Body of pancreas (tissue), 4 donors: ENCODE data around the gene NDUFA13. TPM values are rescaled to one million over a fixed set of nuclear protein-coding genes. Genes with fewer than 3 reads are reported as not detected.

Experiments
- ATAC-seq: fragments of 150-250 bp; one replicate; pipeline ENCODE4 v1.9.1; 2016
- DNase-seq, 4 donors: peaks; one replicate each; pipeline ENCODE4 v3.0.0-alpha.2; 2019
- H3K27ac ChIP-seq, 4 donors: fragments of 200-600 bp; sonication (generic); 1 replicate in 3 of 4; 2 replicates in 1 of 4; pipeline versions ENCODE4 v1.5.1 to v1.6.1; 2016 to 2019; ENCODE audit warnings: mild to moderate bottlenecking in 1 of 4, mixed read lengths in 1 of 4, moderate library complexity in 1 of 4
- H3K27me3 ChIP-seq, 2 donors: fragments of 200-600 bp; sonication (generic); one replicate each; pipeline ENCODE4 v1.6.0; 2016; ENCODE audit warnings: mild to moderate bottlenecking in 1 of 2
- H3K36me3 ChIP-seq, 2 donors: fragments of 200-600 bp; sonication (generic); replicated peaks in 1 of 2; 2 replicates each; pipeline ENCODE4 v1.5.1; 2016; ENCODE audit warnings: low read depth in 2 of 2; ENCODE audit not compliant: insufficient read depth in 1 of 2
- H3K4me1 ChIP-seq: fragments of 200-600 bp; sonication (generic); one replicate; pipeline ENCODE4 v1.6.0; 2016
- H3K4me3 ChIP-seq, 2 donors: fragments of 200-600 bp; sonication (generic); 1 replicate in 1 of 2; 2 replicates in 1 of 2; pipeline ENCODE4 v1.5.1; 2016 to 2019
- H3K9me3 ChIP-seq, 3 donors: fragments of 200-600 bp; sonication (generic); 1 replicate in 2 of 3; 2 replicates in 1 of 3; pipeline ENCODE4 v1.5.1; 2016
- POLR2A ChIP-seq, 3 donors: fragments of 450-650 bp; IDR thresholded peaks; one replicate each; pipeline ENCODE4 v1.6.1; 2016; ENCODE audit warnings: antibody characterized with exemption in 3 of 3, mild to moderate bottlenecking in 2 of 3
- WGBS, 2 donors: methylation state at CpG; one replicate each; pipeline ENCODE4 v1.1.5; 2017; 5-methylcytosine and 5-hydroxymethylcytosine counted together
- intact Hi-C: fragments of 100-400 bp; cut with DNase I; formaldehyde crosslinking; loops from one replicate; pipeline ENCODE4 v1.15.1; 2023
- total RNA-seq, 2 donors: library from RNA; depleted of rRNA; stranded (reverse); fragments of >200 nt; gene quantifications; one replicate each; pipeline ENCODE4 v1.1.0, GENCODE V29; 2016
- TF ChIP-seq, protein P1 (sequence below), 7 experiments: fragments of 450-650 bp in 4 of 7; fragments of 200-600 bp in 3 of 7; sonication (generic) in 3 of 7; IDR thresholded peaks; one replicate each; pipeline ENCODE4 v1.5.1; 2016 to 2019; ENCODE audit warnings: antibody characterized with exemption in 7 of 7

The NDUFA13 gene
- total RNA-seq, 2 donors from 2014 or later = 32.0 to 38.4 TPM

DNA sequence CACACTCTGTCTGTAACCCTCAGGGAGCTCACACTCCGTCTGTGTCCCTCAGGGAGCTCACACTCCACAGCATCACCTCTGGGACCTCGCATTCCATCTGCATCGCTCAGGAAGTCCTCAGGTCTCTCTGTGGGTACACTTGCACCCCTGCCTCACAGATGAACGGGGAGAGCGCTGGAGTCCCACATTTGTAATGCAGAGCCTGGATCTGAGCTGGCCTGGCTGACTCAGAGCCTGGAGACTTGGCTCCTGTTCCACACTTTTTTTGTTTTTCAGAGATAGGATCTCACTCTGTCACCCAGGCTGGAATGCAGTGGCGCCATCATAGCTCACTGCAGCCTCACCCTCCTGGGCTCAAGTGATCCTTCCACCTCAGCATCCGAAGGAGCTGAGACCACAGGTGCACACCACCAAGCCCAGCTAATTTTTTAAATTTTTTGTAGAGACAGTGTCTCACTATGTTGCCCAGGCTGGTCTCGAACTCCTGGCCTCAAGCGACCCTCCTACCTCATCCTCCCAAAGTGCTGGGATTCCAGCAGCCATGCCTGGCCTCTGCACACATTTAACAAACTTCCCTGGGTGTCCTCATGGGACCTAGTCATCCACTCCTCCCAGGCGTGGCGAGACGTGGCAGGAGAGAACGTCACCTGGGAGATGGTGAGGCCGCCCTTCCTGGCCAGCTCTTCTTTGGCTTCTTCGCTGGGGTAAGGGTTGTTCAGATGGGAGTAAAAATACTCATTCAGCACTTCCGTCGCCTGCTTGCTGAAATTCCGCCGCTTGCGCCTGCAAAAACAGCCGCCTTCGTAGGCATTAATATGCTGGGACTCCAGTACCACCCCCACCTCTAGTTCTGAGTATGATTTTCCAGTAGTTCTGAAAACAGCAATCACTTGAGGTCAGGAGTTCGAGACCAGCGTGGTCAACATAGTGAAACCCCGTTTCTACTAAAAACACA lies 53.1 kb downstream of the NDUFA13 start:
- no peaks in the 10 kb centered on the region for H3K27me3 ChIP-seq
- H3K4me3 ChIP-seq = no peak overlapping the region
- no peak for DNase-seq
- no peaks in the 10 kb centered on the region for H3K36me3 ChIP-seq
- WGBS, 2 donors = 82 to 88% methylated on average over 25 of the region's 25 CpGs
- no peaks in the 10 kb centered on the region for H3K9me3 ChIP-seq
- H3K27ac ChIP-seq = no peak overlapping the region
- intact Hi-C loops = no loop called here
- TF ChIP-seq, protein P1, sequence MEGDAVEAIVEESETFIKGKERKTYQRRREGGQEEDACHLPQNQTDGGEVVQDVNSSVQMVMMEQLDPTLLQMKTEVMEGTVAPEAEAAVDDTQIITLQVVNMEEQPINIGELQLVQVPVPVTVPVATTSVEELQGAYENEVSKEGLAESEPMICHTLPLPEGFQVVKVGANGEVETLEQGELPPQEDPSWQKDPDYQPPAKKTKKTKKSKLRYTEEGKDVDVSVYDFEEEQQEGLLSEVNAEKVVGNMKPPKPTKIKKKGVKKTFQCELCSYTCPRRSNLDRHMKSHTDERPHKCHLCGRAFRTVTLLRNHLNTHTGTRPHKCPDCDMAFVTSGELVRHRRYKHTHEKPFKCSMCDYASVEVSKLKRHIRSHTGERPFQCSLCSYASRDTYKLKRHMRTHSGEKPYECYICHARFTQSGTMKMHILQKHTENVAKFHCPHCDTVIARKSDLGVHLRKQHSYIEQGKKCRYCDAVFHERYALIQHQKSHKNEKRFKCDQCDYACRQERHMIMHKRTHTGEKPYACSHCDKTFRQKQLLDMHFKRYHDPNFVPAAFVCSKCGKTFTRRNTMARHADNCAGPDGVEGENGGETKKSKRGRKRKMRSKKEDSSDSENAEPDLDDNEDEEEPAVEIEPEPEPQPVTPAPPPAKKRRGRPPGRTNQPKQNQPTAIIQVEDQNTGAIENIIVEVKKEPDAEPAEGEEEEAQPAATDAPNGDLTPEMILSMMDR (IDR thresholded peaks at IDR 0.05) = no peak
- TF ChIP-seq POLR2A (IDR thresholded peaks at IDR 0.05) = no peak
- no peak for ATAC-seq
- H3K4me1 ChIP-seq = no peaks in the 10 kb centered on the region

DNA sequence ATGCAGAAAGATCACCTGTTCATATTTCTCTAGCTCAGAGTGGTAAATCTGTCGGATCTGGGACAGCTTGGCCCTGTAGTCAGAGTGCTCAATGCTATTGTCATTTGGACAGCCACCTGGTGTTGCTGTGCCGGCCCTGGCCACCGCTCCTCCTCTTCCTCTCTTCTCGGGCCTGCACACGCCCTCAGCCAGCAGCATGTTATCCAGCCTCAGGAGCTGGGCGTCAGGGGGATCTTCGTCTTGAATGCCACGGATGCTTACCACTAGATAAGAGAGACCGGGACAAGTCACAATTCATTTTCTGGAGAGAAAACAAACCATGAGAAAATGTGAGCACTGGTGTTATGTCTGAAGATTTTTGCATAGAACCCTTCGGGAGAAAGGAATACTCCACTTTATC lies 54.5 kb downstream of the NDUFA13 start:
- Histone ChIP-seq H3K27me3 (no peaks in the 10 kb centered on the region), H3K9me3 (no peaks in the 10 kb centered on the region), H3K4me1 (no peaks in the 10 kb centered on the region), H3K36me3 (no peaks in the 10 kb centered on the region), H3K4me3 (no peak overlapping the region), H3K27ac (no peak overlapping the region)
- TF ChIP-seq POLR2A (IDR thresholded peaks at IDR 0.05) = no peak
- TF ChIP-seq, protein P1 (IDR thresholded peaks at IDR 0.05) = no peak
- WGBS, 2 donors = 65 to 76% methylated on average over 10 of the region's 10 CpGs
- intact Hi-C loops = no loop called here
- no peak for ATAC-seq
- DNase-seq = no peak

DNA sequence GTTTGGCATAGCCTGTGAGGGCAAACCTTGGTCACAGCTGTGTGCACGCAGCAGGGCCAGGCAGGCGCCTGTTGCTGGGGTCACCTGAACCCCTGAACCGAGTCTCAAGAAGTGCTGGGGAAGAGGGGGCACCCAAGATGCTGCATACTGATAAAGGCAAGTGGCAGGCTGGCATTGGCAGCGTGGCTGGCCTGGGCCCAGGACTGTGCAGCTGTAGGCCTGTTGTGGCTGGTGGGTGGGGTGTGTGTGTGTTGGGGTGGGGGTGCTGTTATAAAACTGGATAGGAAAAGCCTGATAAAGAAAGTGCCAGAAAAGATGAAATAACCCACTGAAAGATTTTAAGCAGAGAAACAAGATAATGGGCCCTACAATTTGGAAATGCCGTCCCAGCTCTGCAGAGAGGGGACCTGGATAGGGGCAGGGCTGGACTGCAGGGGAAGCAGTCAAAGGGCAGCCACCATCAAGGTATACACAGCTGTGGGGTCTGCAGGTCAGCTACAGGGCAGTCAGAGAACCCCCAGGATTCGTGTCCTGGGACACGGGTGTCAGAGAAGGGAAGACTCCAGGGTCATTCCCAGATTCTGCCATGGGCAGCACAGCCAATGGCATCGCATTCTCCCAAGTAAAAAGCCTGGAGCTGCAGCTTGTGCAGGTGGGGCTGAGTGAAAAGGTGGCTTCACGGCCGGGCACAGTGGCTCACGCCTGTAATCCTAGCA lies 55.2 kb downstream of the NDUFA13 start:
- ATAC-seq (no peak), DNase-seq (no peak)
- 69 to 83% methylated on average over 4 to 11 of the region's 11 CpGs for WGBS, 2 donors
- intact Hi-C loops = no loop called here
- no peaks in the 10 kb centered on the region for H3K36me3 ChIP-seq
- no peak overlapping the region for H3K4me3 ChIP-seq
- no peak for TF ChIP-seq POLR2A (IDR thresholded peaks at IDR 0.05)
- TF ChIP-seq, protein P1 (IDR thresholded peaks at IDR 0.05) = no peak
- no peak overlapping the region for H3K27ac ChIP-seq
- H3K27me3 ChIP-seq = no peaks in the 10 kb centered on the region
- H3K9me3 ChIP-seq = no peaks in the 10 kb centered on the region
- no peaks in the 10 kb centered on the region for H3K4me1 ChIP-seq

DNA sequence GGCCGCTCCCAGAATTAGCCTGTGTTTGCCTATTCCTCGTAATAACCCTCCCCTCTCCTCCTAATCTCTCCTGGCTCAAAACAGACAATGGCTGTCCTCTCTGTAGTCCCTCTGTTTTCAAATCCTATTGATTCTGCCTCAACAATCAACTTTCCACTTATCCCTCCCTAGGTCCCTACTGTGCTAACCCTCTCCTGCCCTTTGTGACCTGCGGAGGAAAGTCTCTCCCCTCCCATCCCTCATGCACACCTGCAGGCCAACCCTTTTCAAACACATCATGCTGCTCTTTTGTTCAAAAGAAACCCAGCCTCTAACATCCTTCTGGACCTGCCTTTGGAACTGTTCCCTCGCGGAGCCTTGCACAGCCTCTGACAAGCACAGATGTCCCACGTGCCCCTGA lies 59.4 kb downstream of the NDUFA13 start:
- intact Hi-C loops = no loop called here
- no peaks in the 10 kb centered on the region for H3K36me3 ChIP-seq
- no peak overlapping the region for H3K27ac ChIP-seq
- DNase-seq (no peak), ATAC-seq (no peak)
- no peaks in the 10 kb centered on the region for H3K9me3 ChIP-seq
- H3K4me1 ChIP-seq = no peaks in the 10 kb centered on the region
- no peak overlapping the region for H3K4me3 ChIP-seq
- 59 to 73% methylated on average over 6 of the region's 6 CpGs for WGBS, 2 donors
- no peak for TF ChIP-seq POLR2A (IDR thresholded peaks at IDR 0.05)
- TF ChIP-seq, protein P1 (IDR thresholded peaks at IDR 0.05) = no peak
- H3K27me3 ChIP-seq = no peaks in the 10 kb centered on the region

Other genes starting within 250 kb of the NDUFA13 start
- gene TM6SF2, start 242.9 kb upstream of the NDUFA13 start, total RNA-seq = not detected
- gene SUGP1, start 195.7 kb upstream of the NDUFA13 start, total RNA-seq = 10 to 100 TPM; 13.5 to 16.3 TPM
- 10 to 100 TPM; 38.9 to 57.4 TPM for gene MAU2, start 195.4 kb upstream of the NDUFA13 start, total RNA-seq
- 10 to 100 TPM; 30.0 to 35.8 TPM for gene GATAD2A, start 110.5 kb upstream of the NDUFA13 start, total RNA-seq
- gene TSSK6, start 677 bp upstream of the NDUFA13 start, total RNA-seq = 1 to 10 TPM; 2.1 to 2.6 TPM
- 10 to 100 TPM in 1 of 2 donors, 1 to 10 TPM in 1; 2.6 to 11.2 TPM for gene YJEFN3, start 12.7 kb downstream of the NDUFA13 start, total RNA-seq
- under 1 TPM in 1 of 2 donors, not detected in 1; 0.66 TPM for gene CILP2, start 22.0 kb downstream of the NDUFA13 start, total RNA-seq
- gene PBX4, start 102.5 kb downstream of the NDUFA13 start, total RNA-seq = 1 to 10 TPM; 1.6 to 8.2 TPM
- gene LPAR2, start 112.0 kb downstream of the NDUFA13 start, total RNA-seq = 10 to 100 TPM; 14.3 to 20.8 TPM
- gene GMIP, start 127.4 kb downstream of the NDUFA13 start, total RNA-seq = 10 to 100 TPM in 1 of 2 donors, 1 to 10 TPM in 1; 3.6 to 20.1 TPM
- gene ATP13A1, start 147.5 kb downstream of the NDUFA13 start, total RNA-seq = 100 to 1,000 TPM in 1 of 2 donors, 10 to 100 TPM in 1; 38.7 to 570 TPM
- 1 to 10 TPM; 5.3 to 6.7 TPM for gene ZNF101, start 152.6 kb downstream of the NDUFA13 start, total RNA-seq
- gene ZNF14, start 216.9 kb downstream of the NDUFA13 start, total RNA-seq = 1 to 10 TPM; 5.3 to 6.7 TPM